ENCODE measurements around the gene KSR2.

Gene KSR2

GRCh38 chr12:117551665-117552064 lies 417.1 kb downstream of the KSR2 start:
- no peak overlapping the region for H3K4me3 ChIP-seq (ENCODE audit: low read length)
- DNase-seq (ENCODE audit: low read depth), result no peak
- TF ChIP-seq CTCF (conservative IDR thresholded peaks at IDR 0.05; ENCODE audit: low read length), result no peak

- no peak overlapping the region for H3K4me3 ChIP-seq (ENCODE audit: low read length)
- no peak for TF ChIP-seq CTCF (conservative IDR thresholded peaks at IDR 0.05; ENCODE audit: low read length)
- no peak for DNase-seq (ENCODE audit: low read depth)
Measured at GRCh38 chr12:117547209-117547608, 421.6 kb downstream of the KSR2 start.

- TF ChIP-seq CTCF (conservative IDR thresholded peaks at IDR 0.05; ENCODE audit: low read length), result no peak
- H3K4me3 ChIP-seq (ENCODE audit: low read length), result no peak overlapping the region
- DNase-seq (ENCODE audit: low read depth), result no peak
Measured at GRCh38 chr12:117545216-117545615, 423.6 kb downstream of the KSR2 start.

- no peak for DNase-seq (ENCODE audit: low read depth)
- no peak for TF ChIP-seq CTCF (conservative IDR thresholded peaks at IDR 0.05; ENCODE audit: low read length)
- H3K4me3 ChIP-seq (ENCODE audit: low read length), result no peak overlapping the region
Measured at GRCh38 chr12:117540011-117540410, 428.8 kb downstream of the KSR2 start.

GRCh38 chr12:117538926-117539325 lies 429.9 kb downstream of the KSR2 start:
- no peak for TF ChIP-seq CTCF (conservative IDR thresholded peaks at IDR 0.05; ENCODE audit: low read length)
- DNase-seq (ENCODE audit: low read depth), result no peak
- no peak overlapping the region for H3K4me3 ChIP-seq (ENCODE audit: low read length)

DNA sequence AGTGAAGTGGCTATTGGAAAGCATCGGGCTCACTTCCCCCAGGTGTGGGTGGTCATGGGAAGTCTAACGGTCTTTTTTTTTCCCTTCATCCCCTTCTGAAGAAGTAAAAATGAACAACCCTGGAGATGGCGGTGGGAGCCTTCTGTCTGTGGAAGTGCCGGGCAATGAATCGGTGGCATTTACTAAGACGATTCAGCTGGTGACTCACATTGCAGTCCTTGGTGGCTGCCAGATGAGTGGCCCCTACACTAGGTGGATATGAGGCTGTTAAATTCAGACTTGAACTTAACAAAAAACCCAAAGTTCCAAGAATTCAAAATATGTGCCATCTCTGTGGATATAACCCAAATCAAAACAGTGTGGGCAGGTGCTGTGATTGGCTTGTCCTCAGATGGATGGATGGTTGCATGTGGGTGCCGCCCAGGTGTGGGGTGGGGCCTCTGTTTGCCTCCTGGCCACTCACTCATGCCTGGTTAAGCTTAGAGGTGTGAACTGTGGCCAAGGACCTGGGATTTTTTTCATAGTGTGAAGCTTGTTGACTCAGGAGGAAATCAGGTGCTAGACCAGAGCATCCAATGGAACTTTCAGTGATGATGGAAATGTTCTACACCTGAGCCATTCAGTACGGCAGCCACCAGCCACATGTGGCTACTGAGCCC lies 430.6 kb downstream of the KSR2 start:
- DNase-seq (ENCODE audit: low read depth), result no peak
- TF ChIP-seq CTCF (conservative IDR thresholded peaks at IDR 0.05; ENCODE audit: low read length), result no peak

GRCh38 chr12:117533687-117534086 lies 435.1 kb downstream of the KSR2 start:
- DNase-seq (ENCODE audit: low read depth), result no peak
- no peak overlapping the region for H3K4me3 ChIP-seq (ENCODE audit: low read length)
- no peak for TF ChIP-seq CTCF (conservative IDR thresholded peaks at IDR 0.05; ENCODE audit: low read length)

More for the DNA sequence above, 430.6 kb downstream of the KSR2 start:
- no peak overlapping the region for H3K4me3 ChIP-seq (ENCODE audit: low read length)
